ENCODE results near the gene SYNPO.

GRCh38 chr5:150603052-150603451, 37.4 kb upstream of the SYNPO start:
- TF ChIP-seq CTCF (conservative IDR thresholded peaks at IDR 0.05) (no peak), ZFX (IDR thresholded peaks at IDR 0.05) (no peak)
